Measurements from ENCODE around the gene SLC14A1.

DNA sequence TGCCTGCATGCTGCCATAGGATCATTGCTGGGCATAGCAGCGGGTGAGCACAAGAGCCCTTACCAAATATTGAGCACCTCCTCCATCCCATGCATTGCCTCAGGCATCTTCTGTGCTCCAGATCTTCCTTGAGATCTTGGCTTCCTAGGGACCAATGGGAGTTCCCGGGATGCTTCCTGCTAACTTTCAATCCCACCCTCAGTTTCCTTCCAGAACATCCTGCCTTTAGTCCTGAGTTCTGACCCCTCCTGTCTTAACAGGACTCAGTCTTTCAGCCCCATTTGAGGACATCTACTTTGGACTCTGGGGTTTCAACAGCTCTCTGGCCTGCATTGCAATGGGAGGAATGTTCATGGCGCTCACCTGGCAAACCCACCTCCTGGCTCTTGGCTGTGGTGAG, 15.3 kb downstream of the SLC14A1 start:
- TF ChIP-seq EZH2phosphoT487 (IDR thresholded peaks at IDR 0.05; ENCODE audit: insufficient read depth, low read depth) (no peak), EZH2 (IDR thresholded peaks at IDR 0.05; ENCODE audit: insufficient read depth, poor library complexity, severe bottlenecking) (no peak)
